GM18907 (cell line): ENCODE results near the gene ZSWIM4.
"Not testable (repeated sequence)": the region's sequence is repeated elsewhere in the genome, so short reads cannot be mapped to it uniquely, and the experiment has no call there.

ENCODE experiments used
- ATAC-seq: cut with Tn5 transposase; IDR thresholded peaks from one replicate; pipeline ENCODE4 v1.9.1; 2021; ENCODE audit warnings: mild to moderate bottlenecking, moderate library complexity; ENCODE audit not compliant: unreplicated experiment

Gene ZSWIM4

GRCh38 chr19:13774217-13775191 is 20.7 kb upstream of the ZSWIM4 start, which contains the start of gene C19orf53:
Gene C19orf53 (plus strand): TSS chr19:13774456. CDS start chr19:13774478, 22 bp downstream.
- peak; percentile 89 for ATAC-seq

GRCh38 chr19:13778398-13778797 is 16.8 kb upstream of the ZSWIM4 start:
- no peak for ATAC-seq

- no peak for ATAC-seq
These were observed 16.4 kb upstream of the ZSWIM4 start for GRCh38 chr19:13778847-13779246.

DNA sequence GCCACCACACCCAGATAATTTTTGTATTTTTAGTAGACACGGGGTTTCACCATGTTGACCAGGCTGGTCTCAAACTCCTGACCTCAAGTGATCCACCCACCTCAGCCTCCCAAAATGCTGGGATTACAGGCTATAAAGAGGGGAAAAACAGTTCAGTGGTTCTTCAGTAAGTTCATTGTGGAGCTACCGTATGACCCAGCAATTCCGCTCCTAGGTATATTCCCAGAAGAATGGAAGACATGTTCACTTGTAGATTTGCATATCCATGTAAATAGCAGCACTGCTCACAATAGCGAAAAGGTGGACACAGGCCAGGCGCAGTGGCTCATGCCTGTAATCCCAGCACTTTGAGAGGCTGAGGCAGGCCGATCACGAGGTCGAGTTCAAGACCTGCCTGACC is 15.4 kb upstream of the ZSWIM4 start:
- not testable (repeated sequence) for ATAC-seq

DNA sequence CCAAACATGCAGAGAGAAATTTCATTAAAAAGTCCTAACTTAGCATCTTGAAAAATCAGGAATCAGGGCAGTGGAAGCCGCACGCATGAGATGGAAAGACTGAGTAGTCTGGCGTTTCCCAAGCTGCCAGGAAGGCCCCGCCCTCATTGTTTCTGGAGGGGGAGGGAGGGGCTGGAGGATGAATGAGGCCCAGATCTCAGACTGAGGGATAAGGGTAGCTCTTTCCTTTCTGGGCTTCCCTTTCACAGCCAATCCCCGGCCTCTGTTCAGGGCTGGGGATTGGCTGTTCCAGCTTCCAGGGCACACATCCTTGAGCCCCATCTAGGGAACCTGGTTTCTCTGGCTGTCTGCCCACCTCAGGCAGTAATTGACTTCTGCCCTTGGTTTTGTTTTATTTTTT is 13.7 kb upstream of the ZSWIM4 start:
- no peak for ATAC-seq

GRCh38 chr19:13782537-13782936 is 12.7 kb upstream of the ZSWIM4 start:
- ATAC-seq: no peak

GRCh38 chr19:13783565-13784500 is 11.4 kb upstream of the ZSWIM4 start:
- ATAC-seq: no peak

DNA sequence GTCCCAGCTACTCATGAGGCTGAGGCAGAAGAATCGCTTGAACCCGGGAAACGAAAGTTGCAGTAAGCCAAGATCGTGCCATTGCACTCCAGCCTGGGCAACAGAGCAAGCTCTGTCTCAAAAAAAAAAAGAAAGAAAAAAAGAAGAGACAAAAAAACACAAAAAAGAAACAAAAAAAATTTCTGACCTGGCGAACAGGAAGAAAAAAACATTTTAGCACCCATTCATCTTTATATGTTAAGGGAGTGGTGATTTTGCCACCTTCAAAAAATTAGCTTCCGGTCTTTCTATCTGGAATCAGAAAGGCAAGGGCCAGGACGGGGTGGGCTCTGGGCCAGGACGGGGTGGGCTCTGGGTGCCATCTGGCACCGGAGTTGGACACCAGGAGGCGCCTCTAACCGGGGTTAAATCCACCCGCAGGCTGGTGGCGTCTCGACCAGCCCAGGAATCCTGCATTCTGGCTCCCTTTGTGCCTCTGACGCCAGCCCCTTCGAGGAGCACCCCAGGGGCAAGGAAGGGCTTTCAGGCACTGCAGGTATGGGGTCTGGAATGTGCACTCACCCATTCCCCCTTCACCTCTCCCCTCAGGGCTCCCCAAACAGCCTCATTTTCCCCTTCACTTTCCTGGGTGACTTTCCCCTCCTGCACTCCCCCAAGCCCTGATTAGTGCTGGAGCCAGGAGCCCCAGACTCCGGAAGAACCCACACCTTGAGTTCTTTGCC is 10.4 kb upstream of the ZSWIM4 start:
- ATAC-seq: no peak

GRCh38 chr19:13788991-13789390 is 6.3 kb upstream of the ZSWIM4 start:
- no peak for ATAC-seq

GRCh38 chr19:13790354-13790753 is 4.9 kb upstream of the ZSWIM4 start:
- no peak for ATAC-seq

GRCh38 chr19:13793317-13793716 is 1.9 kb upstream of the ZSWIM4 start:
- ATAC-seq: not testable (repeated sequence)

DNA sequence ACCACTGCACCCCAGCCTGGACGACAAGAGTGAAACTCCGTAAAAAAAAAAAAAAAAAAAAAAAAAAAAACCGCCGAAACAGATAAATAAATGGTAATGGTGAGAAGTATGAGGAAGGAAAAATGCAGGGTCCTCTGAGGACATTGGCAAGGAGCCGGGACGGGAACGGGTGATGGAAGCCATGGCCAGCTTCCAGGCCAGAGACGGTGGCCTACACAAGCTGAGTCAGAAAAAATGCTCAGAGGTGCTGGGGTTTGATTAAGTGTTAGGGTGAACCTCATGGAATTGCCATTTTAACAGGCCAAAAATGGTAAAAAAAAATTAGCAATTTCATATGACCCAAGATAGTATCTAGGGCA is 866 bp upstream of the ZSWIM4 start:
- no peak for ATAC-seq

GRCh38 chr19:13795595-13796300 is 505 bp downstream of the ZSWIM4 start:
- peak; percentile 37 for ATAC-seq

DNA sequence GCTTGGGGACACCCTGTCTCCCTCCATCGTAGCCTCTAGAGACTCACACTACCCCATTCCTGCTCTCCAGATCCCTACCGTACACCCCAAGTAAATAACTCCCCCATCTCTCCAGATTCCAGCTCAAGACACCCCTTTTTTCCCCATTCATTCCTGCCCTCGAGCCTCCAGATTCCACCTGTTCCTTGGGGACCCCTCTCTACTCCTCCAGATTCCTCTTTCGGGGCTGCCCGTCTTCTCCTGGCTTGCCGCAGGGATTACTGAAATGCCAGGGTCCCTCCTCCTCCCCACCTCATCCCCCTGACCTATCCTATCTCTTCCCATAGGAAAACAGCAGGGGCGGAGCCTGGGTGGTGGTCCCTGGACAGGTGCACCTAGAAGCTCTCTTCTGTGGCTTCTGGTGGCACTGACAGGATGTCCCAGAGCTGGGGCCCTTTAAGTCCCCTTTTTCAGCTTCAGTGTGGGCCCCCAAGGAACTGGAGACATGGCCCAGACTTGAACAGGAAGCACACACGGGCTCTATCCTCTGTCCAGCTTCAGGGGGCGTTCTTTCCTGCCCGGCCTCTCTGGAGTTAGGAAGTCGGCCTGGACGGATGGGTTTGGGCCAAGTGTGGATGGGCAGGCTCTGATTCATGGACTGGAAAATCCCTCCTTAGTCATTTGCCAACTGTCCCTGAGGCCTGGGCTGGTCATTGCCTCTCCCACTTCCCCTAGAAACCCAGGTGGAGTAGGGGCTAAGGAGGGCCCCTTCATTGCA is 1.2 kb downstream of the ZSWIM4 start:
- no peak for ATAC-seq

DNA sequence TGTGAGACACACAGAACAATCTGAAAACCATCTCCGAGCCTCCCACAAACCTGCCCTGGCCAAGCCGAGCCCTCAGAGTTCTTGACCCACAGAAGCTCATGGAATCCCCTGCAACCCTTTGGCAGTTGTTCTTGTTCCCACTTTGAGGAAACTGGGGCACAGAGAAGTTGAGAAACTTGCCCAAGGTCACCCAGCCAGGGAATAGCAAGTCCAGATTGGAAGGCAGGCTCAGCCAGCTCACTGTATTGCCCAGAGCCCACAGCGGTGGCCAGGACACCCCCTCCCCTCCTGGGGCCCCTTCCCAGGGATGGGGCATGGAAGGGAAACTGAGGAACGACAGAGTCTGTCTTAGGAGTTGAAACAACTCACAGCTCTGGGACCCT is 1.8 kb downstream of the ZSWIM4 start:
- no peak for ATAC-seq

DNA sequence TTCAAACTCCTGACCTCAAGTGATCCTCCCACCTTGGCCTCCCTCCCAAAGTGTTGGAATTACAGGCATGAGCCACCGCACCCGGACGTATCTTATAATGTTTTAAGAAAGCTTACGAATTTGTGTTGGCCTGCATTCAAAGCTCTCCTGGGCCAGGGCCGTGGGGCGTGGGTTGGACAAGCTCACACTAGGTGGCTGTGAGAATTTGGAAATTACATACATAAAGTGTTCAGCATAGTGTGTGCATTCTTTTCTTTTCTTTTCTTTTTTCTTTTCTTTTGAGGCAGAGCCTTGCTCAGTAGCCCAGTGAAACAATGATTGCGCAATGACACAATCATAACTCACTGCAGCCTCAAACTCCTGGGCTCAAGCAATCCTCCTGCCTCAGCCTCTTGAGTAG is 2.6 kb downstream of the ZSWIM4 start:
- no peak for ATAC-seq

DNA sequence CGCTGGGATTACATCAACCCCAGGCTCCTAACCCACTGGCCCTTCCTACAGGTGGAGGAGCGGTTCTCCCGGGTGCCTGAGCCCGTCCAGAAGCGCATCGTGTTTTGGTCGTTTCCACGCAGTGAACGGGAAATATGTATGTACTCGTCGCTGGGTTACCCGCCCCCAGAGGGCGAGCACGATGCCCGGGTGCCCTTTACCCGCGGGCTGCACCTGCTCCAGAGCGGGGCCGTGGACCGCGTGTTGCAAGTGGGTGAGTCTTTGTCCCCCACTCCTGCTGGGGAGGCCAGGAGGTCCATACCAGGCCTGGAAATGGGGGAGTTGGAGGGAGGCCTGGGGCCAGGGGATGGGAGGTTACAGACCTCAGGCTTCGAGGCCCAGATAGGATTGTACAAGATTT is 4.4 kb downstream of the ZSWIM4 start:
- no peak for ATAC-seq

DNA sequence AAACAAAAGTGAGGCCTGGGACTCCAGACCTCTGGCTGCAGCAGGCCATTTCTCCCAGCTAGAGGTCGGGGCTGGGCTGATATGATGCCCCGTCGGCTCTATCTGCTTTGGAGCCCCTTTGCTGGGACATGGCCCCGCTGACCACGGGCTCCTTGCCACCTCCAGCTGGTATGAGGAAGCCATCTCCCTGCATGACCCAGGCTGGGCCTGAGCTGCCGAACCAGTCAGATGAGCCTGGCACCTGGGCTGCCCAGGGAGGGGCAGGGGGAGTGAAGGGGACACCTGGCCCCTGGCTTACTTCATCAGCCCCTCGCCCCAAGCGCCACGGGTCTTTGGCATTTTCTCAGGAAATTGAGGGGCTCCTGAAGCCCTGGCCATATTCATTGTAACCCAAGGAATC is 7.8 kb downstream of the ZSWIM4 start:
- no peak for ATAC-seq

- no peak for ATAC-seq
These were observed 9.8 kb downstream of the ZSWIM4 start for GRCh38 chr19:13804830-13805683.
